NCI-H1417 (cell line): ENCODE results near the gene YIPF5.

Experiments used
- DNase-seq, 3 experiments: peaks; one replicate each; lab custom pipeline; 2025; lab: John Stamatoyannopoulos, UW

Gene YIPF5

DNA sequence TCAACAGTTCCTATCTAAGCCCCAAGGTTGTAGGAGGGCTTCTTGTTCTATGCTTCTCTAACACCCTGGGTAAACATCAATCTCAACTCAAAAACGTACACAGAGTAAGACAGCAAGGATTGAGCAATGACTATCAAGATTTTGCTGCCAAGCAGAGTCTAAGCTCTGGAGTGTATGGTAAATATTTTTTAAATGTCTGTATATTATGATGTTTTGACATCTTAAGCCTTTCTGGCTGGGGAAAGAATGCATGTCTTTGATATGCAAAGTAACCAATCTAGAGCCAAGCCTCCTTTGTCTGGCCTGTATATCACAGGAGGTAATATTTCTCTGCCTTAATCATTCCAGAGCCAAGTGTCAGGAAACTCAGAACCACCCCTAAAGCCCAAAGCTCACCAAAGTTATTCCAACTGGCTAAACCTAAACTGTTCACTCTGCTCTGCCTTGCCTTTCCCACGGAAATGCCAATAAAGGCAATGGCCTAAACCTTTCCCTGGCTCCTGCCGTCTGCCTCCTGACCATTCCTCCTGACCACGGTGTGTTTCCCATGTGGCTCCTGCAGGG is 45.2 kb downstream of the YIPF5 start:
- no peak for DNase-seq

DNA sequence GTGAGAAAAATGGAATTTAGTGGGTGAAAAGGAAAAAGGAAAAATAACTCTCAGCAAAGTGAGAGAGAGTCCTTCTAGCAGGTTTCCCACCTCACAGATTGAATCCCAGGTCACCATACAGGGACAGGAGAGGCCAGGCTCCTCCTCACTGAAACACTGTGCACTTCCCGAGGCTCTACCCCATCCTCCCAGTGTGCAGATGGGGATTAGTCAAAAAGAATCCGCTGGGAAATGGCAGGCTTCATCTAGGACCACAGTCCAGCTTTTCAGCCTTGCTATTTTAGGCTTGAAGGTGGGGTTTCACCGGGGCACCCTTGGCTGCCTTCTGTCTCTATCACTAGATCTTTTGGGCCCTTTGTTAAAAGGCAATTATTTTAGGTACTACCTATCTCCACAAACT is 47.8 kb downstream of the YIPF5 start:
- DNase-seq: no peak

DNA sequence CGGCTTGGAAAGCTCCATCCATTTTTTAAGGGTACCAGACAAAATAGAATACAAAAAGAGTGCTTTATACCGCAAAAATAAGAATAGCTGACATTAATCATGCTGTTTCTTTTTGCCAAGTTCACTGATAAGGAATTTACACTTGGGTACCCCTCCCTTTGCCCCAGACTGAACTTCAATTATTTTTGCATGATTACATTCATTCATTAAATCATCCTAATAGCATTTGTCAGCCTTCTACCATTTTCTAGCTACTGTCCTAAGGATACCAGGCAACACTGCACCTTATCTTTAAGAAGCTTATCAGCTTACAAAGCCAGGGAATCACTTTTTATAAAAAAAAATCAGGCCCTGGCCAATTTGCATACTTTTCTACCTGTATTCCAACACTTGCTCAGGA is 48.4 kb downstream of the YIPF5 start:
- DNase-seq: no peak

DNA sequence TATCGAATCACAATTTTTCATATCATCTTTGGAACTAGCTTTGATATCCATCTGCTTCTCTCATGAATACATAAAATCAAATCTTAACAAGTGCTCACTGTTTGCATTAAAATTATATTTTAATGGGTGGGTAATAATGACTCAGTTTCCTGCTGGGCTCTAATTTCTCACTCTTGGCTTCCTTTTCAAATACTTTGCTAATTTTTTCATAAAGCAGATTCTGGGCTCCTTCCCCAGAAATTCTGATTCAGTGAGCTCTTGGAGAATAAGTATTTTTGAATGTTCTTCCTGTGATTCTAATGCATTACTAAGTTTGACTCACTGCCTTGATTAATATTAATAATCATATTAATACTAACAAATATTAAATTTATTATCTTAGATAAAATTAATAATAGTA is 48.9 kb downstream of the YIPF5 start:
- DNase-seq: no peak

DNA sequence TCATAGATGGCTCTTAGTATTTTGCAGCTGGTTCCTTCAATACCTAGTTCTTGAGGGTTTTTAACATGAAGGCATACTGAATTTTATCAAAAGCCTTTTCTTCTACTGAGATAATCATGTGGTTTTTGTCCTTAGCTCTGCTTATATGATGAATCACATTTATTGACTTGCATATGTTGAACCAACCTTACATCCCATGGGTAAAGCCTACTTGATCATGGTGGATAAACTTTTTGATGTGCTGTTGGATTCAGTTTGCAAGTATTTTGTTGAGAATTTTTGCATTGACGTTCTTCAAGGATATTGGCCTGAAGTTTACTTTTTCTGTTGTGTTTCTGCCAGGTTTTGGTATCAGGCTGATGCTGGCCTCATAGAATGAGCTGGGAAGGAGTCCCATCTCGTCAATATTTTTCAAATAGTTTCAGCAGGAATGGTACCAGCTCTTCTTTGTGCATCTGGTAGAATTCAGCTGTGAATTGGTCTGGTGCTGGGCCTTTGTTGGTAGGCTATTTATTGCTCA is 49.7 kb downstream of the YIPF5 start:
- DNase-seq: no peak

DNA sequence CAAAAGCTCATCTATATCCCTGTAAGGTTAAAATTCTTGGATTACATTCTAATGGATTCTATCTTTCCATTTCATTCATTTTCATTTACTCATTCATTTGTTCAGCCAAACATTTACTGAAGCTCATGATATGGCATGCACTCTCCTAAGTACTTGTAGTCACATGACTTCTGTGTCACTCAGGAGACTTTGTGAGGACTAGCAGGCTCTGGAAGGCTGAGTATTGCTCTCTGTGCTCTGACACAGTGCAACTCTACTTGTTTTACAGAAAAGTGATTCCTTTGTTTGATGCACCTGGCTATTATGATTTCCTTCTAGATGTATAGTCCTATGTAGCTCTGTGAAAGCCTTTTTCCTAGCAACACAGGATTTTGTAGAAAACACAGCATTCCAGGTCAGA is 53.0 kb downstream of the YIPF5 start:
- DNase-seq: no peak

DNA sequence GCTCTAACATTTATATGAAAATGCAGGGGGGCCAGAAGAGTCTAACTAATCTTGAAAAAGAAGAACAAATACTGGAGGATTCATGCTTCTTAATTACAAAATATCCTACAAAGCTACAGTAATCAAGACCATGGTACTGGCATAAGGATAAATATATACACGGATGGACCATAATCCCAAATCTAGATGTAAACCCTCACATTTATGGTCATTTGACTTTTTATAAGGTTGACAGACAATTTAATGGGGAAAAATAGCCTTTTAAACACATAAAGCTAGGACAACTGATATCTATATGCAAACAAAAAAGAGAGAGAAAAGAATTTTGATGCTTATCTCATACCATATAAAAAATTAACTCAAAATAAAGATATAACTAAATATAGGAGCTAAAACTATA is 55.9 kb downstream of the YIPF5 start:
- no peak for DNase-seq
